GM18502 (cell line): Measurements from ENCODE around the gene TRIO.

Experiments used
- ATAC-seq: cut with Tn5 transposase; IDR thresholded peaks from one replicate; pipeline ENCODE4 v1.9.1; 2021; ENCODE audit warnings: mild to moderate bottlenecking; ENCODE audit not compliant: unreplicated experiment, poor library complexity

Gene TRIO

DNA sequence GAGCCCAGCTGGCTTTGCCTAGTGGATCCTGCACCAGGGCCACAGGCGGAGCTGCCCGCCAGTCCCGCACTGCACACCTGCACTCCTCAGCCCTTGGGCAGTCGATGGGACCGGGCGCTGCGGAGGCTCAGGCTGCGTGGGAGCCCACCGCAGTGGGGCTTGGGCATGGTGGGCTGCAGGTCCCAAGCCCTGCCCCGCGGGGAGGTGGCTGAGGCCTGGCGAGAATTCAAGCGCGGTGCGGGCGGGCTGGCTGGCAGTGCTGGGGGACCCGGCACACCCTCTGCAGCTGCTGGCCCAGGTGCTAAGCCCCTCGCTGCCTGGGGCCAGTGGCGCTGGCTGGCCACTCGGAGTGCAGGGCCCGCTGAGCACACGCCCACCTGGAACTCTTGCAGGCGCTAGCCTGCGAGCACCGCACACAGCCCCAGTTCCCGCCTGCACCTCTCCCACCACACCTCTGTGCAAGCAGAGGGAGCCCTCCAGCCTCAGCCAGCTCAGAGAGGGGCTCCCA lies 312.7 kb downstream of the TRIO start:
- no peak for ATAC-seq

DNA sequence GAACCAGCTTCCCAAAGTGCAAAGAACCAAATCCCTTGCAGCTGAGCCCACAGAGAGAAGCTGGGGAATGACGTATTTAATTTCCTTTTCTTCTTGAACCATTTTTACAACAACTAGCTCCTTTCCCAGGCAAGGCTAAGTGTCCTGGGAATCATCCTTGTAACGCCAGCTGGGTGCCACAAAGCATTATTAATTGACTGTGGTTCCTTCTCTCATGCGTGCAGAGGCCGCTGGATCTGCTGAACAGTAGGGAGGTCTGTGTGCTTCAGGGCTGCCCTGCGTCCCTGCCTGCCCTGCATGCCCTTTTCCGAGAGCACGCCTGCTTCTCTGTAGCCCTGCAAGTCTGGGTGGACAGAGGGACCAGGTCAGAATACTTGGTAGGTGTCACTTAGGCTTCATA lies 314.3 kb downstream of the TRIO start:
- no peak for ATAC-seq

DNA sequence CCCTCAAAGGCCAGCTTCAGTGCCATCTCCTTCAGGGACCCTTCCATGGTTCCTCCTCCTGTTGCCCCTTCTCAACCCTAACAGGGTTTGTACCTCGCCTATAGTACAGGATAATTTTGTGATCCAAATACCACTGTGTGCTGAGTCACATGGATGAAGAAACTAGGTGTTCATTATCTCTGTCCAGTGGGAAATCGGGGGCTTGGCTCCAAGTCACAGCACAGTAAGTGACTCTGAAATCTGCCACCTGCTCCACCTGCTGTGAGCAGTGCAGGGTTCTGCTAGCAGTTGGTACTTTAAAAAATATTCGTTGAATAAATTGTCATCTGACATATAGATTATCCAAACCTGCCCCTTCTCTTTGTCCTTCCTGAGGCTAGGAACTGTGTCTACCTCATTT lies 315.3 kb downstream of the TRIO start:
- no peak for ATAC-seq

DNA sequence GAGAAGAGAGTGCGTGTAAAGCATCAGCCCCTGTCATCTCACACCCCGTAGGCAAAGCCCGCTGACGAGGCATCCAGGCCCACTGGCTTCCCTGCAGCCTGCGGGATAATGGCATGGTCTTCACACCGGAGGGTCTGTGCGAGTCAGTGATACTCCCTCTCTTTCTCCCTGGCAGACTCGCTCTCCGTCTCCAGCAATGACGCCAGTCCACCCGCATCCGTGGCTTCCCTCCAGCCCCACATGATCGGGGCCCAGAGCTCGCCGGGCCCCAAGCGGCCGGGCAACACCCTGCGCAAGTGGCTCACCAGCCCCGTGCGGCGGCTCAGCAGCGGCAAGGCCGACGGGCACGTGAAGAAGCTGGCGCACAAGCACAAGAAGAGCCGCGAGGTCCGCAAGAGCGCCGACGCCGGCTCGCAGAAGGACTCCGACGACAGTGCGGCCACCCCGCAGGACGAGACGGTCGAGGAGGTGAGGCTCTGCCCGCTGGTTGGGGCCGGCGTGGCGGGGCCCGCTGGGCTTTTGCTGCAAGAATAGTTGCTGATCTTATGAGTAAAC lies 317.8 kb downstream of the TRIO start:
- ATAC-seq, result no peak

DNA sequence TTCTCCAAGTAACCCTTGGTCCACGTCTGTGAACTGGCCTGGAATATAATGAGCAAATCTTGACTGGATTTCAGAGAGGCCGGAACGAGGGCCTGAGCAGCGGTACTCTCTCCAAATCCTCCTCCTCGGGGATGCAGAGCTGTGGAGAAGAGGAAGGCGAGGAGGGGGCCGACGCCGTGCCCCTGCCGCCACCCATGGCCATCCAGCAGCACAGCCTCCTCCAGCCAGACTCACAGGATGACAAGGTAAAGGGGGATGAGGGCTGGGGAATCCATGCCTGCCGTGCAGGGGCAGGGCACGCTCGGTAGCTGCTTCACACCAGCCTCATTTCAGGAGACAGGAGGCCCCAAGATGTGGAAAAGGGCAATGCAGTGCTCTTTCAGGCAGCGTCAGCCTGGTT lies 319.5 kb downstream of the TRIO start:
- ATAC-seq, result no peak

DNA sequence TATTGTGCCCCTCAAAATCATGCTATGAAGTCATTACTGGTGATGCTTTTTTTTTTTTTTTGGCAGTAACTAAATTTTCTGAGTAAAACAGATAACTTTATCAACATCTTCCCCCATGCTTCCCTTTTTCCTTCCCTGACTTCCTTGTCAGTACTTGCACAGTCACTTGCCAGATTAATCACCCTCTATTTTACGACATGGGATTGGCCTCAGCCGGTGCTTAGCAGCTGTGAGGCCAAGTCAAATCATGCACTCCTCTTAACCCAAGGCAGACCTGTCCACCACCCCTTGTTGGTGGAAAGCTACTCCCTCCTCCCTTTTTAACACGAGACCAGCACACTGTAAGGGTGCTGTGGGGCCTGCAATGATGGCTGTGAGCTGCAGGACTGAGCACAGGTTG lies 320.5 kb downstream of the TRIO start:
- no peak for ATAC-seq

DNA sequence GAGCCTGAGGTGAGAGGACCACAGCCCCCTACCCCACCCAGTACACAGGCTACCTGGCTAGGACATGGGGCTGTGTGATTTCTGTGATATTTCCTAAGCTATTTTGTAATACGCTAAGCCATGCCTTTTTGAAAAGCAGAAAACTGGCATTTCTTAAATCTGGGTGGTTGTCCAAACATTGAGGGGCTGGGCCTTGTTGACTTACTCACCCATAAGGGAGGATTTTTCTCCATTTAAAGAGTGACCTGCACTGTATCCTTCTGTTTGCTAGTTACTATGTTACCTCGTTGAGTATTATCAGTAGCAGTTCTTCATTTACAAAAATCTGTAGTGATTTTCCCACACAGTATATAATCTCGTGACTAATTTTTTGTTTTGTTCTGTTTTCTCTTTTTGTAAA lies 321.0 kb downstream of the TRIO start:
- no peak for ATAC-seq

DNA sequence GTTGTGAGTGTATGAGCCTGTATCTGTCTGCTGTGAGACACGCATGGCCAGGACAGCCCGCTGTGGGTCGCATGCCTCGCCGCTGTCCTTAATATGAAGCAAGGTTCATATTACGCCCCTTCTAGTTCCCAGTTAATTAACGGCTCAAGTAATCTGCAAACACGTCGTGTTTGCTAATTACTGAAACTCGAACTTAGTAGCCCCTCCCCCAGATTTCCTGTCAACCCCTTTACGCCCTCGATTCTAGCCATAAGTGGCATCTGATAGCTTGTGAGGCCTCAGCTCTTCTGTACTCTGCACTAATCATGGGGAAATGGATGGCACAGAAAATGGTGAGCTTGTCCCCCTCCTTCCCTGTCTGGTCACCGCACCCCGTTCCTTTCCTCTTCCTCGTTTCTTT lies 321.5 kb downstream of the TRIO start:
- no peak for ATAC-seq

DNA sequence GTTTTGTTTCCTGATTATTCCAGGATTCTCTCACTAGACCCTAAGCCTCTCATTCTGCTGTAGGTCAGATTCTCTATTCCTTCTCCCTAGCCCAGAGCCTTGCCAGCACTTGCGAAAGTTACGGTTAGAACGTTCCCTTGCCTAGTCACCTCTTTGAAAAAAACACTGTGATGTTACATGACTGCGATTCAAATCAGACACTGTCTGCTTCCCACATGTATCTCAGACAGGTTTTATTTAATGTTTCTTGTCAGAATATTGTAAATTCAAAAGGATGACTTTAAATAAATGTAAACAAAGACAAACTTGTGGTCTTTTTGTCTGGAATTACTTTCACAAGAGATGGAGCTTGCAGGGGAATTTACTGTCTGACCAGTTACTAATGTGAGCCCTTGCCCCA lies 322.0 kb downstream of the TRIO start:
- no peak for ATAC-seq

DNA sequence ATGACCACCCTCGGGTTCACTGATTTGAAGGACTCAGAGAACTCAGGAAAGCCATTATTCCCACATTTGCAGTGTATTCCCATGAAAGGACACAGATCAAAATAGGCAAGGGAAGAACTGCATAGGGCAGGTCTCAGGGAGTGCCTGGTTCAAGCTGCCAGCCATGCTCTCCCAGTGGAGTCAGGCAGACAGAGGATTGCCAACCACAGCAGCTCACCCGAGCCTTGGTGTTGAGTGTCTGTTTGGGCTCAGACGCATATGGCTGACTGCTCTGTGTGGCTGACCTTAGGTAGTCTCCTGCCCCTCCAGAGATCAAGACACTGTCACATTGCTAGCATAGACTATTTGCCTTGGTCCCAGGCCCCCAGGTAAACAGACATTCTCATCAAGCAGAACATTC lies 322.6 kb downstream of the TRIO start:
- ATAC-seq, result no peak

DNA sequence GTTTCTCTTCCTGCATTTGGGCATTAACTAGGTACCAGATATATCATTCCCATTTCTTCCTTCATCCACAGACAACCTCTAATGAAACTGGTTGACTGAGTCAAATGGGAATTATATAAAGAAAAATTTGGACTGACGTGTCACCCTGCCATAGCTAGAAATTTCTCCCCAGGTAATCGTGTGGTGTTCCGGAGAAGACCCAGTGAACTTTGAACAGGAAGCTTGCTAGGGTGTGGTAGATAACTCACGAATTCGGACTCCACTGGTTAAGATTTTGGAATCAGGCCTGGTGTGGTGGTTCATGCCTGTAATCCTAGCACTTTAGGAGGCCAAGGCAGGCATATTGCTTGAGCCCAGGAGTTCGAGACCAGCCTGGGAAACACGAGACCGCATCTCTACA lies 324.1 kb downstream of the TRIO start:
- ATAC-seq, result no peak

DNA sequence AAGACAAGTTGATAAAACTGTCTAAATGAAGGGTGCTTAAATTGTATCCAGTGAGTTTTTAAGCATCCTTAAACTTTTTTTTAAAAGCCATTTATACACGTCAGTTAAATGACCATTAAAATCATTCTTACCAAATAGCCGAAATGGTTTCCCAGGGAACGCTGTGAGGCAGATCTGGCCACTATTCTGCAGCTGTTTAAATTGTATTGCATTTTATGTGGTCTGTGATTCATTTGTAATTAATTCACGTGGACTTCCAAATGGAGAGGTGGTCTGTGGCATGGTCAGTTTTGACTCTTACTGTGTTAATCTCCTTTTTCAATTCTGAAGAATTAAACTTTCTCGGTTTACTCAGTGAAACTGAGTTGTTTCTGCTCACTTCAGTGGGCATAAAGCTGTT lies 324.7 kb downstream of the TRIO start:
- no peak for ATAC-seq

DNA sequence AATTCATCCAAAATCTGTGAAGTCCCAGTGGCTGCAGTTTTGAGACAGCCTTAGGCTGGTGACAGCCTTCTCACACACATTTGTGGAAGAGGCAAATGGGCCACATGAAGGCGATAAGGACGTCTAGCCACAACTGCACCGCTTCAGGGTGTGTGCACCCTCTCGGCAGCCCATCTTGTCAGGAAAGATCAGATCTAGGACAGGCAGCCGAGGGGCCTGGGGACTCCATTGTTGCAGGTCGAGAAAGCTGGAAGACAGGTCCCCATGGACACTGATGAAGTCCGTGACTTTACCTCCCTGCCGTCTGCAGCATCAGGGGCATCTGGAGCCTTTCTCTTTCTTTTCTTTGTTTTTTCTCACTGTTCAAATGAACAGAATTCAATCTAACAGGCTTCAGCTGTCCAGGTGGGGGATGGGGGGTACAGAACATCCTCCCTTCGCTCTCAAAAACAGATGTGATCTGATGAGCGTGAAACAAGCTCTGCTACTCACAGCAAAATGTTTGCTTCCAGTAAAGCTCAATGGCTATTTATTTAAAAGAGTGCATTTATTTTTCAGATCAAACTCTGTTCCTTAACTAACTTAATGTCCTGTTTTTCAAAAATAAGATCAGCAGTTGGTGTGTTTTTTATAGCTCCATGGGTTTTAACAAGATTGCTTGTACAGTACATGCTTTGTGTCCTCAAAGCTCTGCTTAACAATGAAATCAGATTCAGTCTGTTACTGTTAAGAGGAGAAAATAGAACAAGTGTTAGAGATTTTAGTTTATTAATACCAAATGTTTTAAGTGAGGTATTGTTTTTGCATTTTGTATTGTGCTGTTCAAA lies 326.6 kb downstream of the TRIO start:
- ATAC-seq, result no peak

DNA sequence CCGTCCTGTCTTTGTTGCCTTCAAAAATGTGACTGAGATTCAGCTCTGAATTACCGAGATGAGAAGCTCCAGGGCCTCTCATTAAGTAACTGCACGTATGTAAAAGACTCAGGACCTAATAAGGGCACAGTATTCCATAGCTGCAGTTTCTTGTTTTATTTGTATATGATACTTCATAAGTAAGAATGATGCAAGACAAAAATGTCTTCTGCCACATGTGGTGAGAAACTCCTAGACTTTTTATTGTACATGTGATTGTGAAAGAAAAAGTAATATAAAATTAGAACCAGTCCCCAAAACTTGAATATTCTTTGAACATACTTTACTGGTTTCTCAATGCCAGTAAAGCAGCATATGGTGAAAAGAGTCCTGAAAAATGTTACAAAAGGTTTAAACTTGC lies 328.4 kb downstream of the TRIO start:
- ATAC-seq, result no peak

DNA sequence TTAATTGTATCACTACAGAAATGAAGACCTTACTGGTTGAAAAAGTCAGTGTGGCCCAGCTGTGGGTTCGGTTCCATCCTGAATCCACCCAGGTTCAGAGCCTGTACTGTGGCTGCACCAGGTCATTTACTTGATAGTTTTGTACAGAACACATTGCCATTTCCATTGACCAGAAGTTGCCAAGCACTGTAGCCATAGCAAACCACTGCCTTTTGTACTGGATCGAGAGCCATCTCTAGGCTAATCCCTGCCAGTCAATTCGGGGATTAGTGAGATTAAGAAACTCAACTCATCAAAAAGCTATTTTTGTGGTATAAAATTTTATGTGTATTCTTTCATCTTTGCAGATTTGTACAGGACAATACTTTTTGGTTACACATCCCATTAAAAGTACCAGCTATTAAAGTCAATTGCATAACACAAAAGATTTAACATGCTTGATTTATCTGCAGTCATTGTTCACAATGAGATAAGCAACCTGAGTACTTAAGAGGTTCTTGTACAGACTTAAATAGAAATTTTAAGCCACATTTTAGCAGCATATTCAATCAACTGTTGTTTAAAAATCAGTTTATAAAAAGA lies 329.9 kb downstream of the TRIO start:
- ATAC-seq, result no peak

DNA sequence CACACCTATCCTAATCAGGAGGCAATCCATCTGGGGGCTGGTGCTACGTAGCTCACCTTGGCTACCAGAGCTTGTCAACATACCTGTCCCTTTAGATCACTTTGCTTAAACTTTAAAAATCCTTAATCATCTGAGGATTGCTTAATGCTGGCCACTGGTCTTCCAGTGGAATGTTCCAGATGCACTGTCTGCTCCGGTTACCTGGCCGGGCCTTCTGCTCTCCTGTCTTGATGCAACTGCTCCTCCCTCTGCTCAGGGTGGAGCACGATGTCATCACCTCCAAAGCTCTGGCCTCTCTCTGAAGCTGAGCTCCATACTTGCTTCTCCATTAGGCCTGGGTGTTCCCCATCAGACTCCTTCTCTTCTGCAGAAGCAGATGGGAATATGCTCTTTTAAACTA lies 331.9 kb downstream of the TRIO start:
- no peak for ATAC-seq

DNA sequence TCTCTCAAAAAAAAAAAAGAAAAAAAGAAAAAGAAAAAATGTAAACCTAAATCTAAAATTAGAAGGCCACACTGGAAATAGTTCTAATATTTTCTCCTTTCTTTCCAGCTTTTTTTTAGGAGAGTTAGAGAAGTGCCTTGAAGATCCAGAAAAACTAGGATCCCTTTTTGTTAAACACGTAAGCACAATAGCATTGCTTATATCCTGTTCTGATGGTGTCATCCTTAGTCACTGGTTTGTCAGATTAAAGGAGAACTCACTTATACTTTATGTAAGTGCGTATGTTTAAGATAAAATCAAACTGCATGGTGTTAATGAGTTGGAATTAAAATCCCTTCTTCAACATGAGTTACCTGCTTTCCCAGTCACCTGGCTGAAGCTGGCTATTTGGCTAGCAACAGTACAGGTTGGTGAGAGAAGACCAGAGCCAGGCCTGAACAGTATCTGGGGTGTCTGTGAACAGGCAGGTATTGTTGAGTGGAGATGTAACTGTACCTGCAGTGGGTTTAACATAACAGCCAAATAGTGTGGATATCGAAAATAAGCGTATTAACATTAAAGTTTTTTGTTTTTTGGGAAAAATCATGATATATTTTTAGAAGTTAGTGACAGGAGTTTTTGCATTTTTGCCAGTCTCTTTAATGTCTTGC lies 333.8 kb downstream of the TRIO start:
- no peak for ATAC-seq

DNA sequence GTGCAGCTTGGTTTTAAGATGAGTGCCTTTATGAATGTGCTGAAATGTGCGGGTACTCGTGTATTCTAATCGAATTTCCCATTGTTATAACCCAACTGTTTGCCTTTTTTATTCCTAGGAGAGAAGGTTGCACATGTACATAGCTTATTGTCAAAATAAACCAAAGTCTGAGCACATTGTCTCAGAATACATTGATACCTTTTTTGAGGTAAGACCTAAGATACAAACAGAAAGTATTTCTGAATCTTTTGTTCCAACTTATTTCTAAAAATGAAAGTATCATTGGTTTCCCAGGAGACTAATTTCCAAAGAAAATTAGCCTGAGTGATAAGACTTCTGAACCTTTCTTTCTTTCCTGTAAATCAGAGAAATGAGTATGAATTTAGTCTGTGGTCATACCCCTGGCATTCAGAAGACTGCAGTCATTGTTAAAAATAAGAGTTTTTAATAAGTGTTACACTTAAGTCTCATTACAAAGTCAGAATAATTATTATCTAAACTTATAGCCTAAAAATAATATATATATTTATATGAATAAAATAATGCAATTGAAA lies 336.1 kb downstream of the TRIO start:
- ATAC-seq, result no peak

DNA sequence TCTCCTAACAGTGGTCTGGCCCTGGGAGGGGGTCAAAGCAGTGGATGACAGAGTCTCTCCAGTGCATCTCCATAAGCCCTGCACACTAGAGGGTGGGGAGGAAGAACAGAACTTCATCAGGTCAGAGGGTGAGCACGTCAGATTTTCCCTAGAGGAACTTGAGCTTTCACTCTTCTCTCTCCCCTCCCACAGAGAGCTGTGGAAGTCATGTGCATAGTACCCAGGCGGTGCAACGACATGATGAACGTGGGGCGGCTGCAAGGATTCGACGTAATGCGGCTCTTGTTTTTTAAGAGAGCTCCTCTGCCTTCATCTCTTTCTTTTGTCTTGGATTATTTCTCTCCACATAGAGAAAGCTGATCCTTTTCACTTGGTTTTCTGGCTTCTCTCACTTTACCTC lies 338.2 kb downstream of the TRIO start:
- no peak for ATAC-seq

DNA sequence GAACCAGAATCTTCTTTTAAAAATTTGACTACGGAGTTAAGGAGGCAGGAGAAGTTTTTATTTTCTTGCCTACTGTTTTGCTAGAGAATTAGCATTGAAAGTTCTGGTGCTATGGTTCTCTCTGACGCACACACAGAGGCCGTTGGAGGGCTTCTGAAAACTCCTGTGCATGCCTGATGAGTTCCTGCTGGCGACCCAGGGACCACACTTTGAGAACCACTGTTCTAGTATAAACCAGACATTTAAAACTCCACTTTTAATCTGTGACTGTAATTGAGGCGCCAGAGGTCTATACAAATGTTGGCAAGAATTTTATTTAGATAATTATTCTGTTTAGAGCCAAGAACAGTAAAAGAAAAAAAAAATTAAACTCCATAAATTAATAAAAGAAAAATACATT lies 338.9 kb downstream of the TRIO start:
- no peak for ATAC-seq
